ENCODE measurements around the gene PPP1R14B. TPM values are rescaled to one million over a fixed set of nuclear protein-coding genes. Genes with fewer than 3 reads are reported as not detected.
A peak's percentile ranks its signal among the peaks of the same experiment; 100 is the strongest.

PPP1R14B gene
- total RNA-seq, 4 donors from 2014 or later = 34.2 to 103 (median 83.8) TPM

DNA sequence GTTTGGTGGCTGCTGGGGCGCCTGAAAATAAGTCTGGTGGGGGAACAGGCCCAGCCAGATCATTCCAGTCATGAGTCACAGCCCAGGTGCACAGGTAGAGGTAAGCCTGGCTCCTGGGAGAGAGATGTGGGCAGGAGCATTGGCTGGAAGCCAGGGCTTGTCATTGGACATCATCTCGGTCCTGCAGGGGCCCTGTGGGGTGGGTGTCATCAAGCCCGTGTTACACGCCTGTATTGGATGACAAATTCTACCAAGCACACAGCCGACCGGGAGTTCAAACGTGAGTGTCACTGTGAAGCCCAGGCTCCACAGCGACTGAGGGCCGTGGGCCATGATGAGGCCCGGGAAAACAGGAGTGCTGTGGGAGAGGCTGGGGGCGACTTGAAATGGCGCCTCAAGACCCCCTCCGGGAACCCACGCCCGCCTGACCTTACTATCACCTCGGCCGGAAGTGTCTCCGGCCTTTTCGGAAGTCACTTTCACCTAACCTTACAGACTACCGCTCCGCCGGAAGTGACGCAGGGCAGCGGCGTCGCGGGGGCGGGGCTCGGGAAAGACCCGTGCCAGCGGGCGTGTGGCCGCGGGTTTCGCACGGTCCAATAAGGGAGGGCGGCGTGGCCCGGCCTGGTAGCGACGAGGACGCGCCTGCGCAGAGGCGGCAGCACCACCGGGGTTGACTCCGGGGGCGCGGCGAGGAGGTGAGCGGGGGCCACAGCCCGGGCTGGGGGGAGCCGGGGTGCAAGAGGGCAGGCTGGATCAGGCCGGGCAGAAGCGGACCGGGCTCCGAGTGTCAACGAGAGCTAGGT, 6.1 kb downstream of the PPP1R14B start, which contains the start of gene FKBP2:
TSS of gene FKBP2 (plus strand) at position 661 of the 806 bp plus-strand sequence. CDS start 1,293 bp downstream, outside the sequence.
- no peaks in the 10 kb centered on the region for H3K27me3 ChIP-seq
- peak within 1 kb of the TSS; percentile 95 to 99 (median 98) for H3K27ac ChIP-seq
- peaks cover 10 to 12% of the 10 kb centered on the region in 2 donors for H3K36me3 ChIP-seq
- peak; percentile 98 for DNase-seq
- peak within 1 kb of the TSS; percentile 35 to 95 (median 63) for H3K4me3 ChIP-seq (replicated peaks in 1 of 3)
- intact Hi-C loops (cut with DNase I) = no loop called here
- peaks cover 33 to 36% of the 10 kb centered on the region in 2 donors for H3K4me1 ChIP-seq
- peak; percentile 68 to 95 for TF ChIP-seq POLR2A (IDR thresholded peaks at IDR 0.05)
- TF ChIP-seq, protein P1, sequence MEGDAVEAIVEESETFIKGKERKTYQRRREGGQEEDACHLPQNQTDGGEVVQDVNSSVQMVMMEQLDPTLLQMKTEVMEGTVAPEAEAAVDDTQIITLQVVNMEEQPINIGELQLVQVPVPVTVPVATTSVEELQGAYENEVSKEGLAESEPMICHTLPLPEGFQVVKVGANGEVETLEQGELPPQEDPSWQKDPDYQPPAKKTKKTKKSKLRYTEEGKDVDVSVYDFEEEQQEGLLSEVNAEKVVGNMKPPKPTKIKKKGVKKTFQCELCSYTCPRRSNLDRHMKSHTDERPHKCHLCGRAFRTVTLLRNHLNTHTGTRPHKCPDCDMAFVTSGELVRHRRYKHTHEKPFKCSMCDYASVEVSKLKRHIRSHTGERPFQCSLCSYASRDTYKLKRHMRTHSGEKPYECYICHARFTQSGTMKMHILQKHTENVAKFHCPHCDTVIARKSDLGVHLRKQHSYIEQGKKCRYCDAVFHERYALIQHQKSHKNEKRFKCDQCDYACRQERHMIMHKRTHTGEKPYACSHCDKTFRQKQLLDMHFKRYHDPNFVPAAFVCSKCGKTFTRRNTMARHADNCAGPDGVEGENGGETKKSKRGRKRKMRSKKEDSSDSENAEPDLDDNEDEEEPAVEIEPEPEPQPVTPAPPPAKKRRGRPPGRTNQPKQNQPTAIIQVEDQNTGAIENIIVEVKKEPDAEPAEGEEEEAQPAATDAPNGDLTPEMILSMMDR (IDR thresholded peaks at IDR 0.05) = no peak
- WGBS, 2 donors = 2 to 4% methylated on average over 11 to 22 of the region's 58 CpGs
- H3K9me3 ChIP-seq = no peaks in the 10 kb centered on the region

- H3K4me3 ChIP-seq (replicated peaks in 1 of 3) = peak overlapping the region in 1 of 3 donors; percentile 45
- TF ChIP-seq, protein P1 (IDR thresholded peaks at IDR 0.05) = no peak
- no peak for TF ChIP-seq POLR2A (IDR thresholded peaks at IDR 0.05)
- intact Hi-C loops (cut with DNase I) = no loop called here
- DNase-seq = no peak
- H3K4me1 ChIP-seq = peaks cover 32 to 36% of the 10 kb centered on the region in 2 donors
- 86 to 90% methylated on average over 10 to 11 of the region's 11 CpGs for WGBS, 2 donors
- peaks cover 10 to 12% of the 10 kb centered on the region in 2 donors for H3K36me3 ChIP-seq
- no peaks in the 10 kb centered on the region for H3K9me3 ChIP-seq
- H3K27ac ChIP-seq = peak overlapping the region; percentile 95 to 99 (median 98)
- no peaks in the 10 kb centered on the region for H3K27me3 ChIP-seq
Measured at GRCh38 chr11:64239662-64240434, 6.9 kb downstream of the PPP1R14B start.

DNA sequence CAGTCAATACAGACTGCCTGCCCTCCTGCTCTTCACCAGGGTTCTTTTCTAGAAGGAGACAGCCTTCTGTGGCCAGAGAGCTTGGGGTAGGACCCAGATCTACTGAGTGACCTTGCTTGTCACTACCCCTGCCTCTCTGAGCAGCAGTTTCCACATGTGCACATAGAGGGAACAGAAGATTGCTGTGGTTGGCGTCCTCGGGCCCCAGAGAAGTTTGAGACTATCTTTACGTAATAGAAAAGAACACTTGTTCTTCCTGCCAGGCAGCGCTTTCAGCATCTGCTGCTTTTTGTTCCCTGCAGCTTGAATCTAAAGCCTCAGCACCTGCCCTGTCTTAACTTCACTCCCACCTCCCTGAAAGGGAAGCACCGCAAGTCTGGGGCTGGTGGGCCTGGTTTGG, 7.7 kb downstream of the PPP1R14B start:
- Histone ChIP-seq H3K36me3 (peaks cover 10 to 12% of the 10 kb centered on the region in 2 donors), H3K9me3 (no peaks in the 10 kb centered on the region), H3K4me1 (peaks cover 32 to 35% of the 10 kb centered on the region in 2 donors), H3K4me3 (replicated peaks in 1 of 3) (no peak overlapping the region), H3K27me3 (no peaks in the 10 kb centered on the region), H3K27ac (no peak overlapping the region)
- no peak for DNase-seq
- TF ChIP-seq, protein P1 (IDR thresholded peaks at IDR 0.05) = no peak
- no peak for TF ChIP-seq POLR2A (IDR thresholded peaks at IDR 0.05)
- intact Hi-C loops (cut with DNase I) = no loop called here
- 86% methylated on average over 5 of the region's 5 CpGs for WGBS, 2 donors

DNA sequence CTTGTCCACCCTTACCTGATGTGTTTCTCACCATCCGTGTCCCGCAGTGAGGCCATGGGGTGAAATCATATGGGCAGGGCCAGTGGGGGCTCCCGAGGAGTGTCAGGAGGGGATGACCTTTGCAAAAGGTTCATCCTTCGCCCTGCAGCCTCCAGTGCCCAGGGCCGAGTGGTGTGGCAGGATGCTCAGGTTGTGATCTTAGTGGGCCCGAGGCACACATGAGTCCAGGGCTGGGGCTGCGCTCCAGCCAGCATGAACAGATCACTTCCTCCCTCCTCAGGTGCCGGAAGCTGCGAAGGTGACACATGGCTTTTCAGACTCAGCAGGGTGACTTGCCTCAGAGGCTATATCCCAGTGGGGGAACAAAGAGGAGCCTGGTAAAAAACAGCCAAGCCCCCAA, 8.7 kb downstream of the PPP1R14B start:
- Histone ChIP-seq H3K27me3 (no peaks in the 10 kb centered on the region), H3K27ac (no peak overlapping the region), H3K4me3 (replicated peaks in 1 of 3) (no peak overlapping the region), H3K9me3 (no peaks in the 10 kb centered on the region), H3K36me3 (peaks cover 10 to 12% of the 10 kb centered on the region in 2 donors), H3K4me1 (peaks cover 41 to 43% of the 10 kb centered on the region in 2 donors)
- no peak for DNase-seq
- intact Hi-C loops (cut with DNase I) = no loop called here
- 82 to 88% methylated on average over 9 of the region's 9 CpGs for WGBS, 2 donors
- TF ChIP-seq, protein P1 (IDR thresholded peaks at IDR 0.05) = no peak
- TF ChIP-seq POLR2A (IDR thresholded peaks at IDR 0.05) = no peak

All from thyroid gland (tissue), 4 donors.